ENCODE results near the gene GDI1. TPM values are rescaled to one million over a fixed set of nuclear protein-coding genes. Genes with fewer than 3 reads are reported as not detected.

Gene GDI1
- total and polyA plus RNA-seq, 2 experiments from 2014 or later: 48.5 to 95.9 TPM

DNA sequence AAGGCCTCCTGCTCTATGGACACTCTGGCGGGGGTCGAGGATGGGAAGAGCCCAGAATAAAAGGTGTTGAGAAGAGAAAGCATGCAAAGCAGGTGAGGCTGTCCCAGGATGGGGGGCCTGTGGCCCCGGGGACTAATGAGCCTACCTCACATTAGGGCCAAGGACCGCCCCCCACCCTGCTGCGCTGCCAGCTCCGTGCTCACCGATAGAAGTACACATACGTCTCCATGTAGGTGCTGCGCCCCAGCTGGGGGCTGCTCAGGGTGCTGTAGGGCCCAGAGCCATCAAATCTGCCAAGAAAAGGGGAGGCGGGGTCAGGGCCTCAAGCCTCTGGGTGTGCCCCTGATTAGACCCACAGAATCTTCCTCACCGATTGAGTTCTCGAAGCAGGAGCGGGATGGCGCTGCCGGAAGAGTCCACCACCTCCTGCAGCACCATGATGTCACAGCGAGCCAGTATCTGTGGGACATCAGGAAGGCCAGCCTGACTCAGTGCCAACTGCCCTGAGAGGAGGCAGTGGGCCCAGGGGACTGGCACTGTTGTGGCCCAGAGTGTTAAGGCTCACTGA lies 32.2 kb upstream of the GDI1 start:
- no peak for ATAC-seq
- peaks cover 2% of the 10 kb centered on the region; the same call in 1 of the 3 replicates for H3K9me3 Mint-ChIP-seq
- H3K27me3 Mint-ChIP-seq (ENCODE audit: insufficient read depth, low read depth, poor library complexity): peaks cover 29% of the 10 kb centered on the region

More for the DNA sequence above, 32.2 kb upstream of the GDI1 start:
- TF ChIP-seq, protein P1, sequence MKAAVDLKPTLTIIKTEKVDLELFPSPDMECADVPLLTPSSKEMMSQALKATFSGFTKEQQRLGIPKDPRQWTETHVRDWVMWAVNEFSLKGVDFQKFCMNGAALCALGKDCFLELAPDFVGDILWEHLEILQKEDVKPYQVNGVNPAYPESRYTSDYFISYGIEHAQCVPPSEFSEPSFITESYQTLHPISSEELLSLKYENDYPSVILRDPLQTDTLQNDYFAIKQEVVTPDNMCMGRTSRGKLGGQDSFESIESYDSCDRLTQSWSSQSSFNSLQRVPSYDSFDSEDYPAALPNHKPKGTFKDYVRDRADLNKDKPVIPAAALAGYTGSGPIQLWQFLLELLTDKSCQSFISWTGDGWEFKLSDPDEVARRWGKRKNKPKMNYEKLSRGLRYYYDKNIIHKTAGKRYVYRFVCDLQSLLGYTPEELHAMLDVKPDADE (IDR thresholded peaks at IDR 0.05): no peak
- TF ChIP-seq, protein P2, sequence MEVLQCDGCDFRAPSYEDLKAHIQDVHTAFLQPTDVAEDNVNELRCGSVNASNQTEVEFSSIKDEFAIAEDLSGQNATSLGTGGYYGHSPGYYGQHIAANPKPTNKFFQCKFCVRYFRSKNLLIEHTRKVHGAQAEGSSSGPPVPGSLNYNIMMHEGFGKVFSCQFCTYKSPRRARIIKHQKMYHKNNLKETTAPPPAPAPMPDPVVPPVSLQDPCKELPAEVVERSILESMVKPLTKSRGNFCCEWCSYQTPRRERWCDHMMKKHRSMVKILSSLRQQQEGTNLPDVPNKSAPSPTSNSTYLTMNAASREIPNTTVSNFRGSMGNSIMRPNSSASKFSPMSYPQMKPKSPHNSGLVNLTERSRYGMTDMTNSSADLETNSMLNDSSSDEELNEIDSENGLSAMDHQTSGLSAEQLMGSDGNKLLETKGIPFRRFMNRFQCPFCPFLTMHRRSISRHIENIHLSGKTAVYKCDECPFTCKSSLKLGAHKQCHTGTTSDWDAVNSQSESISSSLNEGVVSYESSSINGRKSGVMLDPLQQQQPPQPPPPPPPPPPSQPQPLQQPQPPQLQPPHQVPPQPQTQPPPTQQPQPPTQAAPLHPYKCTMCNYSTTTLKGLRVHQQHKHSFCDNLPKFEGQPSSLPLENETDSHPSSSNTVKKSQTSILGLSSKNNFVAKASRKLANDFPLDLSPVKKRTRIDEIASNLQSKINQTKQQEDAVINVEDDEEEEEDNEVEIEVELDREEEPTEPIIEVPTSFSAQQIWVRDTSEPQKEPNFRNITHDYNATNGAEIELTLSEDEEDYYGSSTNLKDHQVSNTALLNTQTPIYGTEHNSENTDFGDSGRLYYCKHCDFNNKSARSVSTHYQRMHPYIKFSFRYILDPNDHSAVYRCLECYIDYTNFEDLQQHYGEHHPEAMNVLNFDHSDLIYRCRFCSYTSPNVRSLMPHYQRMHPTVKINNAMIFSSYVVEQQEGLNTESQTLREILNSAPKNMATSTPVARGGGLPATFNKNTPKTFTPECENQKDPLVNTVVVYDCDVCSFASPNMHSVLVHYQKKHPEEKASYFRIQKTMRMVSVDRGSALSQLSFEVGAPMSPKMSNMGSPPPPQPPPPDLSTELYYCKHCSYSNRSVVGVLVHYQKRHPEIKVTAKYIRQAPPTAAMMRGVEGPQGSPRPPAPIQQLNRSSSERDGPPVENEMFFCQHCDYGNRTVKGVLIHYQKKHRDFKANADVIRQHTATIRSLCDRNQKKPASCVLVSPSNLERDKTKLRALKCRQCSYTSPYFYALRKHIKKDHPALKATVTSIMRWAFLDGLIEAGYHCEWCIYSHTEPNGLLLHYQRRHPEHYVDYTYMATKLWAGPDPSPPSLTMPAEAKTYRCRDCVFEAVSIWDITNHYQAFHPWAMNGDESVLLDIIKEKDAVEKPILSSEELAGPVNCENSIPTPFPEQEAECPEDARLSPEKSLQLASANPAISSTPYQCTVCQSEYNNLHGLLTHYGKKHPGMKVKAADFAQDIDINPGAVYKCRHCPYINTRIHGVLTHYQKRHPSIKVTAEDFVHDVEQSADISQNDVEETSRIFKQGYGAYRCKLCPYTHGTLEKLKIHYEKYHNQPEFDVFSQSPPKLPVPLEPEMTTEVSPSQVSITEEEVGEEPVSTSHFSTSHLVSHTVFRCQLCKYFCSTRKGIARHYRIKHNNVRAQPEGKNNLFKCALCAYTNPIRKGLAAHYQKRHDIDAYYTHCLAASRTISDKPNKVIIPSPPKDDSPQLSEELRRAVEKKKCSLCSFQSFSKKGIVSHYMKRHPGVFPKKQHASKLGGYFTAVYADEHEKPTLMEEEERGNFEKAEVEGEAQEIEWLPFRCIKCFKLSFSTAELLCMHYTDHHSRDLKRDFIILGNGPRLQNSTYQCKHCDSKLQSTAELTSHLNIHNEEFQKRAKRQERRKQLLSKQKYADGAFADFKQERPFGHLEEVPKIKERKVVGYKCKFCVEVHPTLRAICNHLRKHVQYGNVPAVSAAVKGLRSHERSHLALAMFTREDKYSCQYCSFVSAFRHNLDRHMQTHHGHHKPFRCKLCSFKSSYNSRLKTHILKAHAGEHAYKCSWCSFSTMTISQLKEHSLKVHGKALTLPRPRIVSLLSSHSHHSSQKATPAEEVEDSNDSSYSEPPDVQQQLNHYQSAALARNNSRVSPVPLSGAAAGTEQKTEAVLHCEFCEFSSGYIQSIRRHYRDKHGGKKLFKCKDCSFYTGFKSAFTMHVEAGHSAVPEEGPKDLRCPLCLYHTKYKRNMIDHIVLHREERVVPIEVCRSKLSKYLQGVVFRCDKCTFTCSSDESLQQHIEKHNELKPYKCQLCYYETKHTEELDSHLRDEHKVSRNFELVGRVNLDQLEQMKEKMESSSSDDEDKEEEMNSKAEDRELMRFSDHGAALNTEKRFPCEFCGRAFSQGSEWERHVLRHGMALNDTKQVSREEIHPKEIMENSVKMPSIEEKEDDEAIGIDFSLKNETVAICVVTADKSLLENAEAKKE (CRISPR knock-in tag; IDR thresholded peaks at IDR 0.05): no peak
- TF ChIP-seq STAT1 (IDR thresholded peaks at IDR 0.05; ENCODE audit: unreplicated experiment) (no peak), JUNB (IDR thresholded peaks at IDR 0.05; ENCODE audit: unreplicated experiment) (no peak), EZH2phosphoT487 (IDR thresholded peaks at IDR 0.05; ENCODE audit: unreplicated experiment) (no peak)
- Histone ChIP-seq H3K27me3 (ENCODE audit: insufficient read depth) (no peaks in the 10 kb centered on the region), H3K79me2 (replicated peaks; ENCODE audit: insufficient read depth) (peaks cover 1% of the 10 kb centered on the region), H3F3A (replicated peaks; ENCODE audit: low read depth) (peaks cover 14% of the 10 kb centered on the region), H3K36me3 (ENCODE audit: insufficient read depth) (peaks cover 2% of the 10 kb centered on the region; the same call in 1 of the 2 replicates), H3K4me2 (no peak overlapping the region), H3K4me3 (no peak overlapping the region), H3K9me2 (ENCODE audit: insufficient read depth) (no peaks in the 10 kb centered on the region), H3K4me1 (ENCODE audit: insufficient read depth) (peaks cover 8% of the 10 kb centered on the region; the same call in 1 of the 2 replicates), H2AFZ (no peak overlapping the region), H4K20me1 (replicated peaks; ENCODE audit: insufficient read depth) (no peaks in the 10 kb centered on the region), H3K27ac (ENCODE audit: low read depth) (no peak overlapping the region)
- H3K4me1 Mint-ChIP-seq: peaks cover 17% of the 10 kb centered on the region
- no peak overlapping the region for H3K4me3 Mint-ChIP-seq
- H3K27ac Mint-ChIP-seq: no peak overlapping the region
- H3K36me3 Mint-ChIP-seq (ENCODE audit: low read depth): peaks cover 18% of the 10 kb centered on the region
- DNase-seq (ENCODE audit: low spot score): no peak
